ENCODE data around the gene TWF1.

Gene TWF1

DNA sequence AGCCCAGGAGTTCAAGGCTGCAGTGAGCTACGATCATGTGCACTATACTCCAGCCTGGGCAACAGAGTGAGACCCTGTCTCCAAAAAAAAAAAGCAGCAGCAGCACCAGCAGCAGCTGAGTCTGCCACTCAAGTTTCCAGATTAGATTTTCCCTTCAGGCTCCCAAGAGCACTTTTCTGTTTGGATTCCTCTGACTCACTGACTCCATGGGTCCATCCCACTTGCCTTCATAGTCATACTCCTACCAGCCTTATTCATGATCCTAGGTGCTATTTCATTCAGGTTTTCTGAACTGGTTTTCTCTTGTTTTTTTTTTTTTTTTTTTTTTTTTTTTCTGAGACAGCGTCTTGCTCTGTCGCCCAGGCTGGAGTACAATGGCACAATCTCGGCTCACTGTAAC is 6.8 kb upstream of the TWF1 start:
- no peak for TF ChIP-seq Cebpa-rat (IDR thresholded peaks at IDR 0.05)
- Histone ChIP-seq H3K9me3 (replicated peaks in 1 of 11) (no peaks in the 10 kb centered on the region), H3K4me1 (peaks cover 0 to 10% (median 0%) of the 10 kb centered on the region in 10 experiments; a peak in 7 of 20 replicates), H3K36me3 (no peaks in the 10 kb centered on the region), H3K27me3 (no peaks in the 10 kb centered on the region), H3K27ac (no peak overlapping the region), H4K20me1 (no peaks in the 10 kb centered on the region), H3K9ac (no peak overlapping the region), H3K4me2 (no peak overlapping the region), H3K4me3 (no peak overlapping the region)

DNA sequence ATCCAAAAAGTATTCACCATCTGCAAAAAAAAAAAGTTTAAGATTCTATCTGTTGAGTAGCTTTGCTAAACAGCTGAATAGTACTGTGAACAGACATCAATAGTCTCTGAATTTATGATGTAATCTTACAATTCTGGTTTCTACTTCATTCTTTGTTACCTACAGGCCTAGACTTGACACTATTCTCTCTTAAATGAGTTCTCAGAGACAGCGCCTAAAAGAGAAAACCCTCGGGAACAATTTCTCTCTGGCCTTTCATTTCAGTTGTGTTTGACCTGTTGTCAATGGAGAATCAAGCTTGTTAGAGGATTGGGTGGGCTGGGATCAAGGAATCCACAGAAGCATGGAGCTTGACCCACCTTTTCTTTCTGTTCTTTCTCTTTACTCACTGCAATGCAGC is 5.9 kb upstream of the TWF1 start:
- no peaks in the 10 kb centered on the region for H3K36me3 ChIP-seq
- H3K27me3 ChIP-seq: no peaks in the 10 kb centered on the region
- no peak overlapping the region for H3K27ac ChIP-seq
- no peaks in the 10 kb centered on the region for H3K9me3 ChIP-seq (replicated peaks in 1 of 11)
- H3K4me3 ChIP-seq: no peak overlapping the region
- H3K9ac ChIP-seq: no peak overlapping the region
- H3K4me1 ChIP-seq: peaks cover 3 to 18% (median 7%) of the 10 kb centered on the region in 10 experiments; a peak in 19 of 20 replicates
- H4K20me1 ChIP-seq: no peaks in the 10 kb centered on the region
- H3K4me2 ChIP-seq: no peak overlapping the region
- TF ChIP-seq Cebpa-rat (IDR thresholded peaks at IDR 0.05): no peak

DNA sequence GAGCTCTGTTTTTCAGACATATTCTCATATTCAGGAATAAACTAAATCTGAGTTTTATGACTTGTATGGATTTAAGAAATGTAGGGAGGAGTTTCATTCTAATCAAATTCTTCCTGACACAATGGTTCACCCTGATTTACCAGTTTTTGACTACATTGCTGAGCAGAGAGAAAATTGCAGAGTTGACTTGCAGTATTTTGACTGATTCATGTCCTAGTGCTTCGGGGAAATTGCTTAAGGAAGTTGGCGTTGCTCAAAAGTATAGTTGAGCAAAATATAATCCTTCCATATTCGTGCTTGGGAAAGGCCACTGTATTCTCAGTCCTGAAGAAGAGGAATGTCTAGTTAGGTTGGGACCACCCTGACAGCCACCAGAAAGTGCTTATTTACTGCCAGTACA is 1.3 kb upstream of the TWF1 start:
- Histone ChIP-seq H3K4me3 (peak overlapping the region in 8 of 10 experiments; percentile 78 to 97 (median 87); a peak in 7 of 20 replicates), H3K27me3 (no peaks in the 10 kb centered on the region), H3K9ac (peak overlapping the region in 6 of 11 experiments; percentile 93 to 97 (median 94); a peak in 12 of 22 replicates), H4K20me1 (peaks cover 3 to 33% (median 27%) of the 10 kb centered on the region in 11 experiments; a peak in 15 of 22 replicates), H3K36me3 (peaks cover 5 to 19% (median 9%) of the 10 kb centered on the region in 11 experiments; a peak in 16 of 22 replicates), H3K4me1 (peaks cover 13 to 46% (median 30%) of the 10 kb centered on the region in 10 experiments), H3K9me3 (replicated peaks in 1 of 11) (no peaks in the 10 kb centered on the region), H3K27ac (peak overlapping the region in 7 of 11 experiments; percentile 90 to 99 (median 96); a peak in 13 of 22 replicates), H3K4me2 (peak overlapping the region; percentile 50 to 87 (median 83); a peak in 21 of 22 replicates)
- no peak for TF ChIP-seq Cebpa-rat (IDR thresholded peaks at IDR 0.05)

DNA sequence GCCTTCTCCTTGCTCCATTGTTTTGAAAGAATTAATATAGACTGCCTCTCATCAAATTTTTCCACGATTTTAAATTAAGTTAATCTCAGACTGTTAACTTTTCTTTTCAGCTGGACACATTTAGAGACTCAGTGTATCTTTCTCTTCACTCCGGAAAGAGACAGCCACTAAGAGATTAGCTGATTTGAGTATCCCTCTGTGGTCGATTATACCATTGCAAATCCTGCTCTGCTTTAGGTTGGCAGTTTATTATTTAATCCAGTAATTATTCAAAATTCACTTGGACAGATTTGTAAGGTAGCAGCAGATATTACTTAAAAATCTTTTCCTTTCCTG is 588 bp upstream of the TWF1 start:
- H3K27me3 ChIP-seq: no peaks in the 10 kb centered on the region
- H3K4me3 ChIP-seq: peak overlapping the region; percentile 78 to 97 (median 87)
- peak overlapping the region; percentile 90 to 99 (median 96) for H3K27ac ChIP-seq

DNA sequence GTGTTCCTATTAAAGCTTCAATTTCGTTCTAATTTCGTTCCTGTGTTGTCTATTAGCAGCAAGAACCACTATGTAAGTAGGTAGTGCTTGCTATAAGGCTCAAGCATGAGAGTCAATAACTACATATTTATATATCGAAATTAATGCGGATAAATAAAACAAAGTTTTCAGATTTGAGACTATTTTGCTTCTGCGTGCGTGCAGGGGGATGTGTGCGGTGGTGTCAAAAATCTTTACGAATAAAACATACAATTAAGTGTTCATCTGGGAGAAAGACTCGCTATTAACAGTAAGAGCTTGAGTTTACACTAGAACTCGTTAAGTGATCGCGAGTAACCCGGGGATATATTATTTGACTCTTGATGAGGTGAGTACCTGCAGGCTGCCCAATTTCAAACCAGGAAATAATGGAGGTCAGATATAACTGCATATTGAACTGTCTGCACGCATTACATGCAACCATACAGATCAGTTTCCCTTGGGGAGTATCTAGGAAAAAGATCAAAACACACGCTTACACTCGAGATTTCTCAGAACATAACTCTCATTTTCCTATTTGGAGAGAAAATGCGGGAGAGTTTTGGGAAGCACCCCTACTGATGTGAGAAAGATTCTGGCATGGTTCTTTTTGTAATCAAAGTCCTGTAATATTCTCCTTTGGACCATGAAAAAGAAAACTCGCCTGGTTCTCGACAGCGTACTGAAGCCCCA is 813 bp downstream of the TWF1 start:
- peak overlapping the region; percentile 78 to 97 (median 87) for H3K4me3 ChIP-seq
- no peaks in the 10 kb centered on the region for H3K27me3 ChIP-seq
- peaks cover 24 to 40% (median 28%) of the 10 kb centered on the region in 11 experiments for H3K36me3 ChIP-seq
- H3K9ac ChIP-seq: peak overlapping the region; percentile 89 to 97 (median 95)
- no peak for TF ChIP-seq Cebpa-rat (IDR thresholded peaks at IDR 0.05)
- H3K27ac ChIP-seq: peak overlapping the region; percentile 90 to 99 (median 96)
- H3K9me3 ChIP-seq (replicated peaks in 1 of 11): no peaks in the 10 kb centered on the region
- H4K20me1 ChIP-seq: peaks cover 3 to 50% (median 28%) of the 10 kb centered on the region in 11 experiments; a peak in 15 of 22 replicates
- peaks cover 13 to 46% (median 30%) of the 10 kb centered on the region in 10 experiments for H3K4me1 ChIP-seq
- peak overlapping the region; percentile 78 to 92 (median 88) for H3K4me2 ChIP-seq

More for the DNA sequence above, 588 bp upstream of the TWF1 start:
- H3K9ac ChIP-seq: peak overlapping the region; percentile 89 to 97 (median 95)
- H3K4me2 ChIP-seq: peak overlapping the region; percentile 50 to 87 (median 83)
- no peaks in the 10 kb centered on the region for H3K9me3 ChIP-seq (replicated peaks in 1 of 11)
- peaks cover 13 to 46% (median 30%) of the 10 kb centered on the region in 10 experiments for H3K4me1 ChIP-seq
- peaks cover 3 to 37% (median 27%) of the 10 kb centered on the region in 11 experiments; a peak in 15 of 22 replicates for H4K20me1 ChIP-seq
- TF ChIP-seq Cebpa-rat (IDR thresholded peaks at IDR 0.05): no peak
- H3K36me3 ChIP-seq: peaks cover 11 to 26% (median 14%) of the 10 kb centered on the region in 11 experiments

DNA sequence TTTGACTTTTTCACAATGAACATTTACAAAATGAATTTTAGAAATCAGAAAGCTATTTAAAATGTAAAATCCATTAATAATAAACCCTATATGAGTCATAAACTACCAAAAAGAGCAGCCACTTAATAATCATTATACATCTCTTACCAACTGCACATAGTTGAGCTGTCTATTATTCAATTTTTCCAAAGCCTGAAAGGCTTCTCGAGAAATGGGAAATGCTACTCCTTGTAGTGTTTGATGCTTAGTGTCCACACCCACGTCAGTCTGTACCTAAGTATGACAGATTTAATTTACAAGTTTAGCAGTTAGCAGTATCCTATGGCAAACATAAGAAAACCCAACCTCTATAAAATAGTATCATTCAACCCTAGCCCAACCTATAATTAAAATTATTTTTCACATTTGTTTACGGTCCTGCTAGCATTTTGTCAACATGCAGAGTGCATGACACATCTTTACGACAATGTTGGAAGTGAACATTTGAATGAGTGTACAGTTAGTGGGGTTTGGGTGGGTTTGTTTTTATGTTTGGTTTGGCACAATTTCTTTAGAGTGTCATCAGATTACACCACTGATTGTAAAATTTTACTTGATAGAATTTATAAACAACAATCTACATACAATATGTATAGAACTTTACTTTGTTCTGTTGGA is 8.4 kb downstream of the TWF1 start:
- no peak overlapping the region for H3K9ac ChIP-seq
- H3K27ac ChIP-seq: no peak overlapping the region
- no peaks in the 10 kb centered on the region for H3K9me3 ChIP-seq (replicated peaks in 1 of 11)
- H3K4me2 ChIP-seq: no peak overlapping the region
- peaks cover 0 to 17% (median 0%) of the 10 kb centered on the region in 10 experiments; a peak in 5 of 20 replicates for H3K4me1 ChIP-seq
- no peak overlapping the region for H3K4me3 ChIP-seq
- no peak for TF ChIP-seq Cebpa-rat (IDR thresholded peaks at IDR 0.05)
- no peaks in the 10 kb centered on the region for H3K27me3 ChIP-seq
- H4K20me1 ChIP-seq: peaks cover 0 to 57% (median 12%) of the 10 kb centered on the region in 11 experiments; a peak in 12 of 22 replicates
- peaks cover 74 to 89% (median 82%) of the 10 kb centered on the region in 11 experiments for H3K36me3 ChIP-seq

DNA sequence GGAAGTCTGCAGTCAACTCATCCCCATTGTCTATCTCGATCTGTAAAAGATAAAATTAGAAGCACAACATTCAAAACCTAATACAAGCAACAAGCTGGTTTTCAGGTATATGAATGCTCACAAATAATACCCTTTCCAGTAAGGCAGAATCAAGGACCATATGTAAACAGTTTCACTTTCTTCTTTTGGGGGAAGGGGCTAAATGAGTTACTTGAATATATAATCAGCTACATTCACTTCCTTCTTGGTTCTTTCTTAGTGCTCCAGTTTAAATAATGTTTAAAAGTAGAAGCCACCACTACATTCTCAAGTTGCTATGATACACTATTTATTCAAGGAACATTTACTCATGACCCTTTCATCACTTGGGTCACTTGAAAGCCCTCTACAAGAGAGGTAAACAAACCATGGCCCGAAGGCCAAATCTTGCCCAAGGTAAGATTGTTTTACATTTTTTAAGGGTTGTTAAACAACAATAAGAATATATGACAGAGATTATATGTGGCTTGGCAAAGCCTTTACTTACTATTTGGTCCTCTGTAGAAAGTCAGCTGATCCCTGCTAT is 10.3 kb downstream of the TWF1 start:
- H3K4me2 ChIP-seq: peak overlapping the region in 2 of 11 experiments; percentile 9 to 34; a peak in 2 of 22 replicates
- no peak overlapping the region for H3K4me3 ChIP-seq
- no peaks in the 10 kb centered on the region for H3K27me3 ChIP-seq
- peak overlapping the region in 2 of 11 experiments; percentile 9 to 46; a peak in 2 of 22 replicates for H3K27ac ChIP-seq
- TF ChIP-seq Cebpa-rat (IDR thresholded peaks at IDR 0.05): no peak
- H3K4me1 ChIP-seq: peaks cover 0 to 15% (median 0%) of the 10 kb centered on the region in 10 experiments; a peak in 5 of 20 replicates
- peaks cover 0 to 41% (median 12%) of the 10 kb centered on the region in 11 experiments; a peak in 8 of 22 replicates for H4K20me1 ChIP-seq
- H3K36me3 ChIP-seq: peaks cover 61 to 76% (median 67%) of the 10 kb centered on the region in 11 experiments
- no peaks in the 10 kb centered on the region for H3K9me3 ChIP-seq (replicated peaks in 1 of 11)
- H3K9ac ChIP-seq: no peak overlapping the region

DNA sequence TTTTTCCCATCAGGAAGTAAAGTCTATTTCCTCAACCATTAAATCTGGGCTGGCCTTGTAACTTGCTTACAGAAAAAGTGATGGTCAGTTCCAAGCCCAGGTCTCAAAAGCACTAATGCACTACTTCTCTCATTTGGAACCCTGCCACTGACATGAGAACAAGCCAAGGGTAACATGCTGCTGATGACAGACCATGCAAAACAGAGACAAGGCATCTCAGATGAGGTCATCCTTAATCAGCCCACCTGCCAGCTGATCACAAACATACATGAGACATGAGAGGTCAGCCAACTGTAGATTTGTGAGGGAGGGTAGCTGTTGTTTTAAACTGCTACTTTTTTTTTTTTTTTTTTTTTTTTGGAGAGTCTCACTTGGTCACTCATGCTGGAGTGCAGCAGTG is 16.2 kb downstream of the TWF1 start:
- TF ChIP-seq Cebpa-rat (IDR thresholded peaks at IDR 0.05): no peak
- Histone ChIP-seq H3K4me3 (no peak overlapping the region), H3K9me3 (replicated peaks in 1 of 11) (no peaks in the 10 kb centered on the region), H3K9ac (no peak overlapping the region), H3K4me2 (no peak overlapping the region), H4K20me1 (no peaks in the 10 kb centered on the region), H3K4me1 (no peaks in the 10 kb centered on the region), H3K36me3 (peaks cover 39 to 60% (median 49%) of the 10 kb centered on the region in 11 experiments), H3K27ac (no peak overlapping the region), H3K27me3 (no peaks in the 10 kb centered on the region)

Measured in BLaER1 treated with 17β-estradiol and CSF1 and Interleukin-3, amounts not matched to agents 10 nM and 100 nM (cell line).